ENCODE data around the gene PRKG1. TPM values are rescaled to one million over a fixed set of nuclear protein-coding genes. Genes with fewer than 3 reads are reported as not detected.
A peak's percentile ranks its signal among the peaks of the same experiment; 100 is the strongest.

Gene PRKG1
- total RNA-seq, 1 experiment from 2014 or later, result 16.5 TPM

- DNase-seq (ENCODE audit: low spot score) (no peak), ATAC-seq (no peak)
- TF ChIP-seq, protein P1, sequence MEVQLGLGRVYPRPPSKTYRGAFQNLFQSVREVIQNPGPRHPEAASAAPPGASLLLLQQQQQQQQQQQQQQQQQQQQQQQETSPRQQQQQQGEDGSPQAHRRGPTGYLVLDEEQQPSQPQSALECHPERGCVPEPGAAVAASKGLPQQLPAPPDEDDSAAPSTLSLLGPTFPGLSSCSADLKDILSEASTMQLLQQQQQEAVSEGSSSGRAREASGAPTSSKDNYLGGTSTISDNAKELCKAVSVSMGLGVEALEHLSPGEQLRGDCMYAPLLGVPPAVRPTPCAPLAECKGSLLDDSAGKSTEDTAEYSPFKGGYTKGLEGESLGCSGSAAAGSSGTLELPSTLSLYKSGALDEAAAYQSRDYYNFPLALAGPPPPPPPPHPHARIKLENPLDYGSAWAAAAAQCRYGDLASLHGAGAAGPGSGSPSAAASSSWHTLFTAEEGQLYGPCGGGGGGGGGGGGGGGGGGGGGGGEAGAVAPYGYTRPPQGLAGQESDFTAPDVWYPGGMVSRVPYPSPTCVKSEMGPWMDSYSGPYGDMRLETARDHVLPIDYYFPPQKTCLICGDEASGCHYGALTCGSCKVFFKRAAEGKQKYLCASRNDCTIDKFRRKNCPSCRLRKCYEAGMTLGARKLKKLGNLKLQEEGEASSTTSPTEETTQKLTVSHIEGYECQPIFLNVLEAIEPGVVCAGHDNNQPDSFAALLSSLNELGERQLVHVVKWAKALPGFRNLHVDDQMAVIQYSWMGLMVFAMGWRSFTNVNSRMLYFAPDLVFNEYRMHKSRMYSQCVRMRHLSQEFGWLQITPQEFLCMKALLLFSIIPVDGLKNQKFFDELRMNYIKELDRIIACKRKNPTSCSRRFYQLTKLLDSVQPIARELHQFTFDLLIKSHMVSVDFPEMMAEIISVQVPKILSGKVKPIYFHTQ (CRISPR knock-in tag; IDR thresholded peaks at IDR 0.05), result no peak
- TF ChIP-seq ZNF219 (CRISPR knock-in tag; IDR thresholded peaks at IDR 0.05; ENCODE audit: borderline replicate concordance), result no peak
- no peak for TF ChIP-seq ZNF671 (CRISPR knock-in tag; IDR thresholded peaks at IDR 0.05)
- no peak for TF ChIP-seq CBFB (CRISPR knock-in tag; IDR thresholded peaks at IDR 0.05; ENCODE audit: low read depth)
- no peak for TF ChIP-seq JUN (CRISPR knock-in tag; IDR thresholded peaks at IDR 0.05)
- TF ChIP-seq HMGA2 (CRISPR knock-in tag; IDR thresholded peaks at IDR 0.05), result no peak
- TF ChIP-seq ZNF423 (CRISPR knock-in tag; IDR thresholded peaks at IDR 0.05), result no peak
- TF ChIP-seq, protein P2, sequence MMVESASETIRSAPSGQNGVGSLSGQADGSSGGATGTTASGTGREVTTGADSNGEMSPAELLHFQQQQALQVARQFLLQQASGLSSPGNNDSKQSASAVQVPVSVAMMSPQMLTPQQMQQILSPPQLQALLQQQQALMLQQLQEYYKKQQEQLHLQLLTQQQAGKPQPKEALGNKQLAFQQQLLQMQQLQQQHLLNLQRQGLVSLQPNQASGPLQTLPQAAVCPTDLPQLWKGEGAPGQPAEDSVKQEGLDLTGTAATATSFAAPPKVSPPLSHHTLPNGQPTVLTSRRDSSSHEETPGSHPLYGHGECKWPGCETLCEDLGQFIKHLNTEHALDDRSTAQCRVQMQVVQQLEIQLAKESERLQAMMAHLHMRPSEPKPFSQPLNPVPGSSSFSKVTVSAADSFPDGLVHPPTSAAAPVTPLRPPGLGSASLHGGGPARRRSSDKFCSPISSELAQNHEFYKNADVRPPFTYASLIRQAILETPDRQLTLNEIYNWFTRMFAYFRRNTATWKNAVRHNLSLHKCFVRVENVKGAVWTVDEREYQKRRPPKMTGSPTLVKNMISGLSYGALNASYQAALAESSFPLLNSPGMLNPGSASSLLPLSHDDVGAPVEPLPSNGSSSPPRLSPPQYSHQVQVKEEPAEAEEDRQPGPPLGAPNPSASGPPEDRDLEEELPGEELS (CRISPR knock-in tag; IDR thresholded peaks at IDR 0.05), result no peak
- TF ChIP-seq NFE2L1 (CRISPR knock-in tag; IDR thresholded peaks at IDR 0.05), result no peak
- TF ChIP-seq, protein P3, sequence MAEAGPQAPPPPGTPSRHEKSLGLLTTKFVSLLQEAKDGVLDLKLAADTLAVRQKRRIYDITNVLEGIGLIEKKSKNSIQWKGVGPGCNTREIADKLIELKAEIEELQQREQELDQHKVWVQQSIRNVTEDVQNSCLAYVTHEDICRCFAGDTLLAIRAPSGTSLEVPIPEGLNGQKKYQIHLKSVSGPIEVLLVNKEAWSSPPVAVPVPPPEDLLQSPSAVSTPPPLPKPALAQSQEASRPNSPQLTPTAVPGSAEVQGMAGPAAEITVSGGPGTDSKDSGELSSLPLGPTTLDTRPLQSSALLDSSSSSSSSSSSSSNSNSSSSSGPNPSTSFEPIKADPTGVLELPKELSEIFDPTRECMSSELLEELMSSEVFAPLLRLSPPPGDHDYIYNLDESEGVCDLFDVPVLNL (CRISPR knock-in tag; IDR thresholded peaks at IDR 0.05; ENCODE audit: borderline replicate concordance, low read depth), result no peak
- TF ChIP-seq SP1 (CRISPR knock-in tag; conservative IDR thresholded peaks at IDR 0.05), result no peak
- no peak for TF ChIP-seq SMAD4 (CRISPR knock-in tag; IDR thresholded peaks at IDR 0.05)
- TF ChIP-seq PRRX2 (CRISPR knock-in tag; IDR thresholded peaks at IDR 0.05), result no peak
- Mint-ChIP-seq H3K27ac (no peak overlapping the region), H3K27me3 (ENCODE audit: low read depth) (no peaks in the 10 kb centered on the region), H3K36me3 (no peaks in the 10 kb centered on the region), H3K4me3 (no peak overlapping the region), H3K9me3 (peaks cover 7% of the 10 kb centered on the region), H3K4me1 (peaks cover 23% of the 10 kb centered on the region)
- ChIA-PET POLR2A (no interaction called here), CTCF (no interaction called here)
Measured at GRCh38 chr10:52111101-52111891, 1037.0 kb downstream of the PRKG1 start.

GRCh38 chr10:52115823-52116222 lies 1041.5 kb downstream of the PRKG1 start:
- POLR2A ChIA-PET, result no interaction called here
- no peak overlapping the region for H3K27ac Mint-ChIP-seq
- TF ChIP-seq, protein P4, sequence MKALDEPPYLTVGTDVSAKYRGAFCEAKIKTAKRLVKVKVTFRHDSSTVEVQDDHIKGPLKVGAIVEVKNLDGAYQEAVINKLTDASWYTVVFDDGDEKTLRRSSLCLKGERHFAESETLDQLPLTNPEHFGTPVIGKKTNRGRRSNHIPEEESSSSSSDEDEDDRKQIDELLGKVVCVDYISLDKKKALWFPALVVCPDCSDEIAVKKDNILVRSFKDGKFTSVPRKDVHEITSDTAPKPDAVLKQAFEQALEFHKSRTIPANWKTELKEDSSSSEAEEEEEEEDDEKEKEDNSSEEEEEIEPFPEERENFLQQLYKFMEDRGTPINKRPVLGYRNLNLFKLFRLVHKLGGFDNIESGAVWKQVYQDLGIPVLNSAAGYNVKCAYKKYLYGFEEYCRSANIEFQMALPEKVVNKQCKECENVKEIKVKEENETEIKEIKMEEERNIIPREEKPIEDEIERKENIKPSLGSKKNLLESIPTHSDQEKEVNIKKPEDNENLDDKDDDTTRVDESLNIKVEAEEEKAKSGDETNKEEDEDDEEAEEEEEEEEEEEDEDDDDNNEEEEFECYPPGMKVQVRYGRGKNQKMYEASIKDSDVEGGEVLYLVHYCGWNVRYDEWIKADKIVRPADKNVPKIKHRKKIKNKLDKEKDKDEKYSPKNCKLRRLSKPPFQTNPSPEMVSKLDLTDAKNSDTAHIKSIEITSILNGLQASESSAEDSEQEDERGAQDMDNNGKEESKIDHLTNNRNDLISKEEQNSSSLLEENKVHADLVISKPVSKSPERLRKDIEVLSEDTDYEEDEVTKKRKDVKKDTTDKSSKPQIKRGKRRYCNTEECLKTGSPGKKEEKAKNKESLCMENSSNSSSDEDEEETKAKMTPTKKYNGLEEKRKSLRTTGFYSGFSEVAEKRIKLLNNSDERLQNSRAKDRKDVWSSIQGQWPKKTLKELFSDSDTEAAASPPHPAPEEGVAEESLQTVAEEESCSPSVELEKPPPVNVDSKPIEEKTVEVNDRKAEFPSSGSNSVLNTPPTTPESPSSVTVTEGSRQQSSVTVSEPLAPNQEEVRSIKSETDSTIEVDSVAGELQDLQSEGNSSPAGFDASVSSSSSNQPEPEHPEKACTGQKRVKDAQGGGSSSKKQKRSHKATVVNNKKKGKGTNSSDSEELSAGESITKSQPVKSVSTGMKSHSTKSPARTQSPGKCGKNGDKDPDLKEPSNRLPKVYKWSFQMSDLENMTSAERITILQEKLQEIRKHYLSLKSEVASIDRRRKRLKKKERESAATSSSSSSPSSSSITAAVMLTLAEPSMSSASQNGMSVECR (CRISPR knock-in tag; IDR thresholded peaks at IDR 0.05; ENCODE audit: borderline replicate concordance), result no peak
- TF ChIP-seq, protein P3 (CRISPR knock-in tag; IDR thresholded peaks at IDR 0.05; ENCODE audit: borderline replicate concordance, low read depth), result no peak
- TF ChIP-seq NFE2L1 (CRISPR knock-in tag; IDR thresholded peaks at IDR 0.05) (no peak), STAT6 (CRISPR knock-in tag; conservative IDR thresholded peaks at IDR 0.05; ENCODE audit: low read depth) (no peak), GTF2I (CRISPR knock-in tag; conservative IDR thresholded peaks at IDR 0.05) (no peak), TEAD4 (CRISPR knock-in tag; IDR thresholded peaks at IDR 0.05) (no peak), MYBL2 (CRISPR knock-in tag; IDR thresholded peaks at IDR 0.05) (no peak), ESRRA (CRISPR knock-in tag; IDR thresholded peaks at IDR 0.05; ENCODE audit: borderline replicate concordance) (no peak)
- TF ChIP-seq, protein P5, sequence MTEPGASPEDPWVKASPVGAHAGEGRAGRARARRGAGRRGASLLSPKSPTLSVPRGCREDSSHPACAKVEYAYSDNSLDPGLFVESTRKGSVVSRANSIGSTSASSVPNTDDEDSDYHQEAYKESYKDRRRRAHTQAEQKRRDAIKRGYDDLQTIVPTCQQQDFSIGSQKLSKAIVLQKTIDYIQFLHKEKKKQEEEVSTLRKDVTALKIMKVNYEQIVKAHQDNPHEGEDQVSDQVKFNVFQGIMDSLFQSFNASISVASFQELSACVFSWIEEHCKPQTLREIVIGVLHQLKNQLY (CRISPR knock-in tag; IDR thresholded peaks at IDR 0.05), result no peak

More at GRCh38 chr10:52115823-52116222, 1041.5 kb downstream of the PRKG1 start:
- CTCF ChIA-PET, result no interaction called here
- peak; percentile 26; the same call in 1 of the 2 replicates for ATAC-seq
- no peaks in the 10 kb centered on the region for H3K36me3 Mint-ChIP-seq
- DNase-seq (ENCODE audit: low spot score), result no peak
- H3K27me3 Mint-ChIP-seq (ENCODE audit: low read depth), result no peaks in the 10 kb centered on the region
- peaks cover 7% of the 10 kb centered on the region for H3K9me3 Mint-ChIP-seq
- H3K4me3 Mint-ChIP-seq, result no peak overlapping the region
- peaks cover 17% of the 10 kb centered on the region for H3K4me1 Mint-ChIP-seq

Data from WTC11 (cell line).